CD4-positive, alpha-beta T cell (primary cell): ENCODE data around the gene UBE2M. TPM values are rescaled to one million over a fixed set of nuclear protein-coding genes. Genes with fewer than 3 reads are reported as not detected.
"Not testable (repeated sequence)": the region's sequence is repeated elsewhere in the genome, so short reads cannot be mapped to it uniquely, and the experiment has no call there.

Experiments
- ATAC-seq: fragments of 200-7000 bp; cut with Tn5 transposase; one replicate; pipeline ENCODE4 v1.10.0; 2022; ENCODE audit warnings: mild to moderate bottlenecking; ENCODE audit not compliant: poor library complexity
- CTCF ChIA-PET: fragments of 350-600 bp; sonication (Branson Sonifier 250); formaldehyde crosslinking; loops from one replicate; lab custom pipeline; 2021; ENCODE audit warnings: antibody characterized with exemption, inconsistent platforms; lab: Charles Lee
- POLR2A ChIA-PET: fragments of 350-600 bp; sonication (Branson Sonifier 250); formaldehyde crosslinking; loops from one replicate; lab custom pipeline; 2021; ENCODE audit warnings: antibody characterized with exemption, inconsistent platforms; lab: Charles Lee
- DNase-seq, 14 experiments: peaks; one replicate each; pipeline ENCODE4 v3.0.0-alpha.2; 2013 to 2020; ENCODE audit warnings: mixed read lengths in 2 of 14
- H3K27ac ChIP-seq, 2 donors: one replicate each; pipeline versions ENCODE4 v1.5.1 to v1.7.0; 2013; ENCODE audit warnings: low read length in 2 of 2, low read depth in 1 of 2, mild to moderate bottlenecking in 1 of 2
- H3K27me3 ChIP-seq, 2 experiments: 1 replicate in 1 of 2; 2 replicates in 1 of 2; pipeline versions ENCODE4 v1.6.1 to v1.7.0; 2013; ENCODE audit warnings: low read length in 2 of 2, control low read depth in 1 of 2, mild to moderate bottlenecking in 1 of 2, moderate library complexity in 1 of 2; ENCODE audit not compliant: insufficient read depth in 2 of 2, control insufficient read depth in 1 of 2
- H3K36me3 ChIP-seq: one replicate; pipeline ENCODE4 v1.6.1; 2013; ENCODE audit warnings: low read length, control low read depth; ENCODE audit not compliant: insufficient read depth
- H3K4me1 ChIP-seq: one replicate; pipeline ENCODE4 v1.6.1; 2013; ENCODE audit warnings: low read length, control low read depth; ENCODE audit not compliant: insufficient read depth
- H3K4me3 ChIP-seq: one replicate; pipeline ENCODE4 v1.5.1; 2013; ENCODE audit warnings: mild to moderate bottlenecking, low read length, moderate library complexity
- H3K9me3 ChIP-seq, 2 experiments: 1 replicate in 1 of 2; 2 replicates in 1 of 2; pipeline versions ENCODE4 v1.6.1 to v1.7.0; 2013; ENCODE audit warnings: low read length in 2 of 2, mild to moderate bottlenecking in 2 of 2, control low read depth in 1 of 2, moderate library complexity in 1 of 2; ENCODE audit not compliant: control insufficient read depth in 1 of 2, insufficient read depth in 1 of 2
- H3K27ac Mint-ChIP-seq: one replicate; pipeline ENCODE4 v1.8.0; 2020; ENCODE audit warnings: mixed read lengths
- H3K27me3 Mint-ChIP-seq: one replicate; pipeline ENCODE4 v1.8.0; 2021; ENCODE audit warnings: mixed read lengths
- H3K36me3 Mint-ChIP-seq: one replicate; pipeline ENCODE4 v1.8.0; 2021; ENCODE audit warnings: low read depth, mixed read lengths
- H3K4me1 Mint-ChIP-seq: one replicate; pipeline ENCODE4 v1.8.0; 2021; ENCODE audit warnings: low read depth, mixed read lengths
- H3K4me3 Mint-ChIP-seq: one replicate; pipeline ENCODE4 v1.8.0; 2020; ENCODE audit warnings: mild to moderate bottlenecking, mixed read lengths
- H3K9me3 Mint-ChIP-seq: one replicate; pipeline ENCODE4 v1.8.0; 2020; ENCODE audit warnings: mixed read lengths
- intact Hi-C, 2 experiments: fragments of 100-400 bp; cut with DNase I in 1 of 2; cut with micrococcal nuclease in 1 of 2; formaldehyde crosslinking; loops; one replicate each; pipeline versions ENCODE4 v1.15.1 to v1.9.0; 2023 to 2025; cut with DNase I, micrococcal nuclease
- microRNA-seq: library from miRNA; unstranded; fragments of <30 nt; microRNA quantifications from one replicate; pipeline ENCODE4 v1.2.0, GENCODE V29; 2021; ENCODE audit warnings: borderline microRNAs expressed, borderline replicate concordance
- total RNA-seq, 174 experiments: library from RNA in 2 of 174; stranded (reverse) in 2 of 174; gene quantifications; one replicate each; pipeline ENCODE4 v1.2.3 and lab custom pipeline; 2021 to 2026
- TF ChIP-seq, protein P1 (sequence below): fragments of 200-600 bp; IDR thresholded peaks from one replicate; pipeline ENCODE4 v1.8.0; 2022; ENCODE audit warnings: antibody characterized with exemption, mild to moderate bottlenecking

UBE2M gene
- total RNA-seq, 2 experiments from 2014 or later = 29.0 to 31.0 TPM

GRCh38 chr19:58510084-58510862 is 48.1 kb downstream of the UBE2M start:
- Histone ChIP-seq H3K4me1 (peaks cover 15% of the 10 kb centered on the region), H3K27ac (no peak overlapping the region), H3K27me3 (no peaks in the 10 kb centered on the region), H3K36me3 (no peaks in the 10 kb centered on the region), H3K4me3 (no peak overlapping the region), H3K9me3 (peaks cover 0 to 27% of the 10 kb centered on the region in 2 experiments)
- Mint-ChIP-seq H3K36me3 (peaks cover 3% of the 10 kb centered on the region), H3K27ac (no peak overlapping the region), H3K4me1 (peaks cover 14% of the 10 kb centered on the region), H3K4me3 (no peak overlapping the region), H3K27me3 (no peaks in the 10 kb centered on the region), H3K9me3 (peaks cover 3% of the 10 kb centered on the region)
- TF ChIP-seq, protein P1, sequence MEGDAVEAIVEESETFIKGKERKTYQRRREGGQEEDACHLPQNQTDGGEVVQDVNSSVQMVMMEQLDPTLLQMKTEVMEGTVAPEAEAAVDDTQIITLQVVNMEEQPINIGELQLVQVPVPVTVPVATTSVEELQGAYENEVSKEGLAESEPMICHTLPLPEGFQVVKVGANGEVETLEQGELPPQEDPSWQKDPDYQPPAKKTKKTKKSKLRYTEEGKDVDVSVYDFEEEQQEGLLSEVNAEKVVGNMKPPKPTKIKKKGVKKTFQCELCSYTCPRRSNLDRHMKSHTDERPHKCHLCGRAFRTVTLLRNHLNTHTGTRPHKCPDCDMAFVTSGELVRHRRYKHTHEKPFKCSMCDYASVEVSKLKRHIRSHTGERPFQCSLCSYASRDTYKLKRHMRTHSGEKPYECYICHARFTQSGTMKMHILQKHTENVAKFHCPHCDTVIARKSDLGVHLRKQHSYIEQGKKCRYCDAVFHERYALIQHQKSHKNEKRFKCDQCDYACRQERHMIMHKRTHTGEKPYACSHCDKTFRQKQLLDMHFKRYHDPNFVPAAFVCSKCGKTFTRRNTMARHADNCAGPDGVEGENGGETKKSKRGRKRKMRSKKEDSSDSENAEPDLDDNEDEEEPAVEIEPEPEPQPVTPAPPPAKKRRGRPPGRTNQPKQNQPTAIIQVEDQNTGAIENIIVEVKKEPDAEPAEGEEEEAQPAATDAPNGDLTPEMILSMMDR = no peak
- no peak for ATAC-seq
- DNase-seq = no peak
- intact Hi-C loops = no loop called here
- ChIA-PET POLR2A (interaction anchor here (1.1 kb wide), 1 partner anchor 8 kb away, joined by 3 read pairs; no protein-coding TSS in a partner anchor), CTCF (no interaction called here)

- no peak overlapping the region for H3K27ac Mint-ChIP-seq
- H3K27me3 Mint-ChIP-seq = no peaks in the 10 kb centered on the region
- Histone ChIP-seq H3K4me1 (peaks cover 13% of the 10 kb centered on the region), H3K27me3 (no peaks in the 10 kb centered on the region), H3K9me3 (peaks cover 0 to 33% of the 10 kb centered on the region in 2 experiments), H3K36me3 (no peaks in the 10 kb centered on the region), H3K4me3 (no peak overlapping the region), H3K27ac (no peak overlapping the region)
- ChIA-PET CTCF (no interaction called here), POLR2A (interaction anchor here (1.1 kb wide), 1 partner anchor 8 kb away, joined by 3 read pairs; no protein-coding TSS in a partner anchor)
- intact Hi-C loops = no loop called here
- TF ChIP-seq, protein P1 = no peak
- H3K9me3 Mint-ChIP-seq = peaks cover 3% of the 10 kb centered on the region
- no peak overlapping the region for H3K4me3 Mint-ChIP-seq
- H3K36me3 Mint-ChIP-seq = peaks cover 3% of the 10 kb centered on the region
- ATAC-seq = no peak
- DNase-seq = no peak
- peaks cover 11% of the 10 kb centered on the region for H3K4me1 Mint-ChIP-seq
Measured at GRCh38 chr19:58509731-58510083, 48.7 kb downstream of the UBE2M start.

GRCh38 chr19:58507602-58508223 is 50.7 kb downstream of the UBE2M start:
- not testable (repeated sequence) for ATAC-seq

More at GRCh38 chr19:58507602-58508223, 50.7 kb downstream of the UBE2M start:
- H3K4me3 ChIP-seq, H3K36me3 ChIP-seq, intact Hi-C loops, H3K27me3 ChIP-seq, H3K27ac ChIP-seq, H3K4me1 Mint-ChIP-seq, H3K36me3 Mint-ChIP-seq, H3K27me3 Mint-ChIP-seq, H3K4me1 ChIP-seq, H3K9me3 Mint-ChIP-seq, H3K4me3 Mint-ChIP-seq, DNase-seq, H3K27ac Mint-ChIP-seq, POLR2A ChIA-PET, CTCF ChIA-PET: not testable (repeated sequence)
- H3K9me3 ChIP-seq = peaks cover 0 to 35% of the 10 kb centered on the region in 2 experiments

Small RNA genes within 50 kb of the gene (microRNA-seq; reads per million reads assigned to microRNA genes)
- not detected for gene MIR6807

Other genes with a start within 250 kb of the UBE2M start
- under 1 TPM; 0.77 to 0.81 TPM for gene ZSCAN22, start 231.6 kb downstream of the UBE2M start, total RNA-seq
- gene A1BG, start 205.1 kb downstream of the UBE2M start, total RNA-seq = 1 to 10 TPM; 7.6 to 8.4 TPM
- gene ZNF497, start 195.9 kb downstream of the UBE2M start, total RNA-seq = under 1 TPM; 0.28 to 0.55 TPM
- gene ZNF837, start 177.6 kb downstream of the UBE2M start, total RNA-seq = 1 to 10 TPM in 1 of 2 experiments, under 1 TPM in 1; 0.71 to 1.0 TPM
- 1,000 to 10,000 TPM; 1,619 to 1,646 TPM for gene RPS5, start 171.3 kb downstream of the UBE2M start, total RNA-seq
- under 1 TPM in 1 of 2 experiments, not detected in 1; 0.55 TPM for gene RNF225, start 163.0 kb downstream of the UBE2M start, total RNA-seq
- 1 to 10 TPM; 1.7 to 1.8 TPM for gene ZNF584, start 150.0 kb downstream of the UBE2M start, total RNA-seq
- gene ZNF132, start 118.5 kb downstream of the UBE2M start, total RNA-seq = 1 to 10 TPM; 1.0 to 1.4 TPM
- gene ZNF324B, start 107.0 kb downstream of the UBE2M start, total RNA-seq = 1 to 10 TPM; 6.3 to 7.6 TPM
- 10 to 100 TPM; 24.3 to 25.2 TPM for gene ZNF324, start 91.5 kb downstream of the UBE2M start, total RNA-seq
- 10 to 100 TPM; 13.6 to 14.6 TPM for gene ZNF446, start 82.3 kb downstream of the UBE2M start, total RNA-seq
- 1 to 10 TPM; 3.5 to 4.8 TPM for gene SLC27A5, start 46.6 kb downstream of the UBE2M start, total RNA-seq
- 1 to 10 TPM; 5.7 to 6.3 TPM for gene ZBTB45, start 38.8 kb downstream of the UBE2M start, total RNA-seq
- 100 to 1,000 TPM; 549 to 553 TPM for gene TRIM28, start 14.5 kb downstream of the UBE2M start, total RNA-seq
- 10 to 100 TPM; 60.5 to 62.4 TPM for gene CHMP2A, start 3.5 kb downstream of the UBE2M start, total RNA-seq
- 10 to 100 TPM; 21.0 to 21.1 TPM for gene MZF1, start 14.7 kb upstream of the UBE2M start, total RNA-seq